ENCODE results near the gene AMOTL1.

Gene AMOTL1

DNA sequence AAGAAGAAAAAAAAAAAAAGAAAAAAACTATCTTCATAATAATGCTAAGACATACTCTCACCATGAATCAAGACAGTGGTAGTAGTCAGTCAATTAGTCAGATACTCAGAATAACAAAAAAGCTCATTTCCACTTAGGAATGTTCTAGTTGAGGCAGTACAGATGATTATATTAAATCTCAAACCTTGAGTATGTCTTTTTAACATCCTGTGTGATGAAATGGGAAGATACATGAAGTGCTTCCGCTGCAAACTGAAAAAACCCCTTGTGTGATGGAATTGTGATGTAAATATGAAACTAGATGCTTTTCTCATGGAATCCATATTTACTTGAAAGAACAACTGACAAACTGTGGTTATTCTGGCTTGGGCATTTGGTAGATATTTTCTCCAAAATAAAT lies 13.7 kb downstream of the AMOTL1 start:
- no peak for TF ChIP-seq CTCF (IDR thresholded peaks at IDR 0.05; ENCODE audit: low read depth, low read length)
- no peak for DNase-seq (ENCODE audit: extremely low read depth, low read depth)

- no peak for TF ChIP-seq CTCF (IDR thresholded peaks at IDR 0.05; ENCODE audit: low read depth, low read length)
- DNase-seq (ENCODE audit: extremely low read depth, low read depth): no peak
These were observed 14.3 kb downstream of the AMOTL1 start for GRCh38 chr11:94782446-94782845.

DNA sequence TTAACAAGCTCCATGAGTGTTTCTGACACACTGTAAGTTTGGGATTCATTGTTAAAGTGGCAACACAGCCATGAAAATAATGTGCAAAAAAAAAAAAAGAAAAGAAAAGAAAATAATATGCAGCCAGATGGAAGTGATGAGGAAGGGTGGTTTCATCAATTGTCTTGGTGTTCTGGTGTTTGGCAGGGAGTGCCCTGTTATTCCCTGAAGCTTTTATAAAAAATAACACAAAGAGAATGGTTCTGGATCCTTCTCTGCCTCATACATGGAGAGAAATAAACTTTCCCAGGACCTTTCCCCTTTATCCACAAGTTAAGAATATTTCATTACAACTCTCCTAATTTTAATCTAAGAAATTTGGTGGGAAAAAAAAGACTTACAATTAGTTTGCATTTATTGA lies 16.7 kb downstream of the AMOTL1 start:
- DNase-seq (ENCODE audit: extremely low read depth, low read depth): no peak
- TF ChIP-seq CTCF (IDR thresholded peaks at IDR 0.05; ENCODE audit: low read depth, low read length): no peak

DNA sequence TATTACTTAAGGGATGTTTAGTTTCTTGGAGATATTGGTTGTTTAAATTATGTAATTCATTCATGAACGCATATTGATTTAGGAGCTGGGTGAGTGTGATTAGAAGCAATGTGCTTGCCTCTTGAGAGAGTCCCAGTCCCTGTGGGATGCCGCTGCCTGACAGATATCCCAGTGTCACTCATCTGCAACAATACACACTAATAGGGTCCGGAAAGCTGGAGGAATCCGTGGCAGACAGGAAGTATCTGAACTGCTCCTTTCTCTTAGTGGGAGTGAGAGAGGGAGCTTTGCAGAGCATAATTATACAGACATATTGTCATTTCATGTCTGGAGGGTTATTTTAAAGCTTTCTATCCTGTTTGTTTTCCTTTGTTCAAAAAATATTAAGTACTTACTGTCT lies 17.4 kb downstream of the AMOTL1 start:
- DNase-seq (ENCODE audit: extremely low read depth, low read depth): no peak

DNA sequence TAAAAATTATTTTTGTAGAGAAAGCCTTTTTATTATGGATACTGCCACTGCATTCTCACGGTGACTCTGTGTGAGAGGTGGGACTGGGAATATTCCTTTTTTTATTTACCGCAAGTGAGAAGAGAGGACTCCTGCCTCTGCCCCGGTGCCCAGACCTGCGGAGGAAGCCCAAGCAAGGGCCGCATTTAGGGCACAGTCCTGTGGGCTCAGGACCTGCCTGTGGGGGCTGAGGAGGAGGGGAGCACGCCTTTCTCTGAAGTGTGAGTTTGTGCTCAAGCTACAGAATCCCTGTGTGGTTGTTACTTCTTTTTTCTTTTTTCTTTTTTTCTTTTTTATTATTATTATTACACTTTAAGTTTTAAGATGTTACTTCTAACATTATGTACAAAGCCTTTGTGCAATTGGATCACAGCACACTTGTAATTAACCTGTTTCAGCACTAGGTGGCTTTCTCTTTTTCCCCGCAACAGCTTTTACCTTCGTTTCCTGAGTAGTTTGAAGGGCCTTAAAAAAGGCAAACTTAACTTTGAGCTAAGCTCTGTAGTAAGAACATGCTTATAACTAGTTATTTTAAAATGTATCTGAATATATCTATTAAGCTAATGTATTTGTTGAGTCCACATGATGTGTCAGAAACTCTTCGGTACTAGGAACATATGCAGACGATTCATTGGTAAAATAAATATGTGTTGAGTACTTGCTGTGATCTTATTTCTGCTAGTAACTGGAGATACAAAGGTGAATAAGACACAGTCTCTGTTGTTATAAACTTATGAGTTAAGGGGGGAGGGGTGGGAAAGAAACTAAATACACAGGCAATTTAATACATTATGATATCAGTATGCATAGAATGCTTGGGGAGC lies 18.3 kb downstream of the AMOTL1 start:
- DNase-seq (ENCODE audit: extremely low read depth, low read depth): no peak
- TF ChIP-seq CTCF (IDR thresholded peaks at IDR 0.05; ENCODE audit: low read depth, low read length): peak; percentile 55

More for the DNA sequence above, 17.4 kb downstream of the AMOTL1 start:
- no peak for TF ChIP-seq CTCF (IDR thresholded peaks at IDR 0.05; ENCODE audit: low read depth, low read length)

GRCh38 chr11:94787801-94788200 lies 19.6 kb downstream of the AMOTL1 start:
- DNase-seq (ENCODE audit: extremely low read depth, low read depth): no peak
- TF ChIP-seq CTCF (IDR thresholded peaks at IDR 0.05; ENCODE audit: low read depth, low read length): no peak

GRCh38 chr11:94788396-94788795 lies 20.2 kb downstream of the AMOTL1 start:
- TF ChIP-seq CTCF (IDR thresholded peaks at IDR 0.05; ENCODE audit: low read depth, low read length): no peak
- DNase-seq (ENCODE audit: extremely low read depth, low read depth): no peak

Measured in AG09319 (cell line).